H9 (cell line): ENCODE results near the gene MYCBPAP. TPM values are rescaled to one million over a fixed set of nuclear protein-coding genes. Genes with fewer than 3 reads are reported as not detected.
A peak's percentile ranks its signal among the peaks of the same experiment; 100 is the strongest.

Source experiments
- DNase-seq: peaks from one replicate; pipeline ENCODE4 v3.0.0-alpha.2; 2017
- H2AFZ ChIP-seq: one replicate; pipeline ENCODE4 v1.6.1; 2013; ENCODE audit warnings: mild to moderate bottlenecking, low read length, control low read depth, moderate library complexity
- H2AK5ac ChIP-seq: 2 replicates; pipeline ENCODE4 v1.6.1; 2013; ENCODE audit warnings: low read length, control low read depth, mixed read lengths; ENCODE audit not compliant: insufficient read length
- H2BK120ac ChIP-seq: one replicate; pipeline ENCODE4 v1.6.1; 2013; ENCODE audit warnings: low read depth, mild to moderate bottlenecking, low read length, control low read depth, inconsistent platforms; ENCODE audit not compliant: poor library complexity, severe bottlenecking
- H2BK12ac ChIP-seq: 2 replicates; pipeline ENCODE4 v1.6.1; 2013; ENCODE audit warnings: low read length, control low read depth, mixed read lengths, low read depth; ENCODE audit not compliant: insufficient read length
- H2BK15ac ChIP-seq: 2 replicates; pipeline ENCODE4 v1.6.1; 2013; ENCODE audit warnings: low read depth, low read length, control low read depth
- H2BK20ac ChIP-seq: one replicate; pipeline ENCODE4 v1.6.1; 2013; ENCODE audit warnings: low read depth, mild to moderate bottlenecking, low read length, control low read depth, inconsistent platforms; ENCODE audit not compliant: poor library complexity, severe bottlenecking
- H2BK5ac ChIP-seq: 2 replicates; pipeline ENCODE4 v1.6.1; 2013; ENCODE audit warnings: low read length, control low read depth, mixed read lengths; ENCODE audit not compliant: insufficient read length
- H3K14ac ChIP-seq: 2 replicates; pipeline ENCODE4 v1.6.1; 2013; ENCODE audit warnings: low read length, control low read depth; ENCODE audit not compliant: insufficient read depth
- H3K18ac ChIP-seq: 2 replicates; pipeline ENCODE4 v1.6.1; 2013; ENCODE audit warnings: low read depth, mild to moderate bottlenecking, mixed read lengths, low read length, control low read depth; ENCODE audit not compliant: insufficient read length
- H3K23ac ChIP-seq: 2 replicates; pipeline ENCODE4 v1.6.1; 2013; ENCODE audit warnings: low read length, control low read depth, mixed read lengths, low read depth; ENCODE audit not compliant: insufficient read length
- H3K23me2 ChIP-seq: 2 replicates; pipeline ENCODE4 v1.6.1; 2013; ENCODE audit warnings: low read depth, mild to moderate bottlenecking, mixed read lengths, low read length, control low read depth; ENCODE audit not compliant: insufficient read length, poor library complexity, severe bottlenecking
- H3K27ac ChIP-seq: 2 replicates; pipeline ENCODE4 v1.5.1; 2013; ENCODE audit warnings: low read length, control low read depth, mixed read lengths, low read depth; ENCODE audit not compliant: insufficient read length
- H3K27me3 ChIP-seq: 2 replicates; pipeline ENCODE4 v1.6.1; 2013; ENCODE audit warnings: low read length, control low read depth, inconsistent platforms; ENCODE audit not compliant: insufficient read depth
- H3K4ac ChIP-seq: 2 replicates; pipeline ENCODE4 v1.6.1; 2013; ENCODE audit warnings: low read depth, mild to moderate bottlenecking, control low read depth, inconsistent platforms, low read length, moderate library complexity
- H3K4me1 ChIP-seq: 2 replicates; pipeline ENCODE4 v1.6.1; 2013; ENCODE audit warnings: low read length, control low read depth, inconsistent platforms; ENCODE audit not compliant: insufficient read depth
- H3K4me2 ChIP-seq: 2 replicates; pipeline ENCODE4 v1.6.1; 2013; ENCODE audit warnings: low read length, control low read depth, mixed read lengths; ENCODE audit not compliant: insufficient read length, insufficient read depth
- H3K56ac ChIP-seq: 2 replicates; pipeline ENCODE4 v1.6.1; 2013; ENCODE audit warnings: low read depth, mild to moderate bottlenecking, mixed read lengths, low read length, control low read depth; ENCODE audit not compliant: insufficient read length
- H3K79me1 ChIP-seq: 2 replicates; pipeline ENCODE4 v1.6.1; 2013; ENCODE audit warnings: low read depth, mild to moderate bottlenecking, moderate library complexity, low read length, control low read depth, inconsistent platforms; ENCODE audit not compliant: insufficient read depth, poor library complexity, severe bottlenecking
- H3K79me2 ChIP-seq: 2 replicates; pipeline ENCODE4 v1.6.1; 2013; ENCODE audit warnings: low read length, control low read depth, inconsistent platforms; ENCODE audit not compliant: insufficient read depth
- H3K9ac ChIP-seq: 2 replicates; pipeline ENCODE4 v1.6.1; 2013; ENCODE audit warnings: low read length, control low read depth, mixed read lengths; ENCODE audit not compliant: insufficient read length; ENCODE audit errors: extremely low read depth
- H3K9me3 ChIP-seq: one replicate; pipeline ENCODE4 v1.6.1; 2013; ENCODE audit warnings: low read depth, low read length, inconsistent platforms; ENCODE audit not compliant: control insufficient read depth
- H3T11ph ChIP-seq: one replicate; pipeline ENCODE4 v1.6.1; 2013; ENCODE audit warnings: mild to moderate bottlenecking, low read length, control low read depth, inconsistent platforms
- H4K20me1 ChIP-seq: one replicate; pipeline ENCODE4 v1.6.1; 2013; ENCODE audit not compliant: control insufficient read depth, insufficient read length, insufficient read depth
- H4K5ac ChIP-seq: 2 replicates; pipeline ENCODE4 v1.6.1; 2013; ENCODE audit warnings: low read depth, mild to moderate bottlenecking, mixed read lengths, low read length, control low read depth; ENCODE audit not compliant: insufficient read length
- H4K8ac ChIP-seq: replicated peaks from 2 replicates; pipeline ENCODE4 v1.6.1; 2013; ENCODE audit warnings: low read length, control low read depth, mixed read lengths, low read depth; ENCODE audit not compliant: insufficient read length
- H4K91ac ChIP-seq: 2 replicates; pipeline ENCODE4 v1.6.1; 2013; ENCODE audit warnings: low read depth, mild to moderate bottlenecking, moderate library complexity, mixed read lengths, low read length, control low read depth; ENCODE audit not compliant: insufficient read length
- H3K27ac Mint-ChIP-seq, 3 experiments: 2 replicates in 2 of 3; 3 replicates in 1 of 3; pipeline ENCODE4 v1.8.0; 2020 to 2021; ENCODE audit warnings: mixed read lengths in 3 of 3, mild to moderate bottlenecking in 1 of 3, moderate library complexity in 1 of 3
- H3K27me3 Mint-ChIP-seq: 2 replicates; pipeline ENCODE4 v1.8.0; 2021; ENCODE audit warnings: low read depth, mild to moderate bottlenecking, moderate library complexity, mixed read lengths
- H3K36me3 Mint-ChIP-seq, 3 experiments: 2 replicates in 2 of 3; 3 replicates in 1 of 3; pipeline ENCODE4 v1.8.0; 2020 to 2021; ENCODE audit warnings: low read depth in 3 of 3, mixed read lengths in 3 of 3; ENCODE audit not compliant: insufficient read depth in 1 of 3
- H3K4me1 Mint-ChIP-seq, 2 experiments: 2 replicates each; pipeline ENCODE4 v1.8.0; 2020; ENCODE audit warnings: mixed read lengths in 2 of 2
- H3K4me3 Mint-ChIP-seq, 2 experiments: 2 replicates in 1 of 2; 3 replicates in 1 of 2; pipeline ENCODE4 v1.8.0; 2020 to 2021; ENCODE audit warnings: mild to moderate bottlenecking in 2 of 2, mixed read lengths in 2 of 2, moderate library complexity in 1 of 2
- H3K9me3 Mint-ChIP-seq, 2 experiments: 2 replicates in 1 of 2; 3 replicates in 1 of 2; pipeline ENCODE4 v1.8.0; 2020; ENCODE audit warnings: mild to moderate bottlenecking in 2 of 2, mixed read lengths in 2 of 2, moderate library complexity in 1 of 2
- WGBS: extraction: QIAGEN DNeasy Blood & Tissue Kit; methylation state at CpG from one replicate; pipeline ENCODE4 v1.1.7; 2013; ENCODE audit warnings: missing lambda C conversion rate, low lambda C conversion rate, mixed read lengths; ENCODE audit not compliant: insufficient read length; ENCODE audit errors: extremely low coverage; 5-methylcytosine and 5-hydroxymethylcytosine counted together
- total RNA-seq: library from RNA; stranded (reverse); gene quantifications from 2 replicates; pipeline ENCODE4 v1.2.1, GENCODE V29; 2021
- TF ChIP-seq, protein P1 (sequence below): fragments of 200-600 bp; sonication (generic); conservative IDR thresholded peaks from 3 replicates; pipeline ENCODE4 v1.8.0; 2021; ENCODE audit warnings: antibody characterized with exemption, mild to moderate bottlenecking

MYCBPAP gene
- total RNA-seq, 1 experiment from 2014 or later: 1.7 TPM

DNA sequence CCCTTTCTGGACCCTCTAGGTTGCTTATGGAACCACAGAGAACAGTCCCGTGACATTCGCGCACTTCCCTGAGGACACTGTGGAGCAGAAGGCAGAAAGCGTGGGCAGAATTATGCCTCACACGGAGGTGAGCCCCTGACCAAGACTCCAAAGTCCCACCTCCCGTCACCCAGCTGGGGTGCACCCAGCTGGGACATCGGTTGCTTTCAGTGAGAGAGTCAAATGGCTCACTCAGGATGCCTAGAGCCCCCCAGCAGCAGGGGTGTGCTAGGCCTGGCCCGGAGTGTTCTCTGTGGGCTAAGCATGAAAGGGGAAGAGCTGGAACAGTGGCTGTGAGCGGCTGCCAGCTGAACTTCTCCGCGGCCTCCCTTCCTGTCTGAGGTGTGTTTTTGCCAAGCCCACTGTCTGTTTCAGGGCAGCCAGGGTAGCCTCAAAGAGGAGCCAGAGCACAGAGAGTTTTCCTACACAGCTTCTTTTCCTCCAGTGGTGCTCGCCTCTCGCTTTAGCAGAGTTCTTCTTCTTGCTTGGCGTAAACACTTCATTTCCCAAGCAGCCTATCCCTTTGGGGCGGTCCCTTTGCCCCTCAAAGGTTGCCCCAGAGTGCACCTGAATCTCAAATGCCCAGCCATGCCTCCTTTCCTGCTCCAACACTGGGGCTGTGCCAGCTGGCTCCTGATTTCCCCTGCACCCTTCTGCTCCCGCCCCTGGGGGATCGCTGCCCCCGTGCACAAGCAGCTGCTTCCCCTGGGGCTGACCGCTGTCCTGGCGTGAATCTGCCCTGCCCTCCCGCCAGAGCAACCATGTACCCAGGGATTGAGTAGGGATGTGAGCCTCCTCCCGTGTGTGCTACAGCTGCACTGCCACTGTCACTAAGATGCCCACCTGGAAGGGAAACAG lies 37.0 kb upstream of the MYCBPAP start:
- H2BK5ac ChIP-seq: no peak overlapping the region
- H3K27ac Mint-ChIP-seq: no peak overlapping the region
- TF ChIP-seq, protein P1, sequence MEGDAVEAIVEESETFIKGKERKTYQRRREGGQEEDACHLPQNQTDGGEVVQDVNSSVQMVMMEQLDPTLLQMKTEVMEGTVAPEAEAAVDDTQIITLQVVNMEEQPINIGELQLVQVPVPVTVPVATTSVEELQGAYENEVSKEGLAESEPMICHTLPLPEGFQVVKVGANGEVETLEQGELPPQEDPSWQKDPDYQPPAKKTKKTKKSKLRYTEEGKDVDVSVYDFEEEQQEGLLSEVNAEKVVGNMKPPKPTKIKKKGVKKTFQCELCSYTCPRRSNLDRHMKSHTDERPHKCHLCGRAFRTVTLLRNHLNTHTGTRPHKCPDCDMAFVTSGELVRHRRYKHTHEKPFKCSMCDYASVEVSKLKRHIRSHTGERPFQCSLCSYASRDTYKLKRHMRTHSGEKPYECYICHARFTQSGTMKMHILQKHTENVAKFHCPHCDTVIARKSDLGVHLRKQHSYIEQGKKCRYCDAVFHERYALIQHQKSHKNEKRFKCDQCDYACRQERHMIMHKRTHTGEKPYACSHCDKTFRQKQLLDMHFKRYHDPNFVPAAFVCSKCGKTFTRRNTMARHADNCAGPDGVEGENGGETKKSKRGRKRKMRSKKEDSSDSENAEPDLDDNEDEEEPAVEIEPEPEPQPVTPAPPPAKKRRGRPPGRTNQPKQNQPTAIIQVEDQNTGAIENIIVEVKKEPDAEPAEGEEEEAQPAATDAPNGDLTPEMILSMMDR: no peak
- peaks cover 12% of the 10 kb centered on the region; the same call in 1 of the 2 replicates for H3K27me3 ChIP-seq
- no peak overlapping the region for H3K18ac ChIP-seq
- no peak overlapping the region for H2BK15ac ChIP-seq
- H3K4me1 ChIP-seq: peaks cover 3% of the 10 kb centered on the region; the same call in 1 of the 2 replicates
- H4K8ac ChIP-seq: no peak overlapping the region
- peaks cover 16 to 29% of the 10 kb centered on the region in 2 experiments for H3K4me1 Mint-ChIP-seq
- DNase-seq: no peak
- no peak overlapping the region for H2BK120ac ChIP-seq
- no peaks in the 10 kb centered on the region for H3K23me2 ChIP-seq
- no peak overlapping the region for H3K4ac ChIP-seq
- no CpG with 5 or more reads among the region's 22 CpGs for WGBS
- H4K5ac ChIP-seq: no peak overlapping the region
- H3K4me2 ChIP-seq: no peak overlapping the region
- H3K27ac ChIP-seq: no peak overlapping the region
- H4K91ac ChIP-seq: no peak overlapping the region
- H3K36me3 Mint-ChIP-seq: peaks cover 0 to 2% (median 0%) of the 10 kb centered on the region in 3 experiments; a peak in 3 of 7 replicates
- no peak overlapping the region for H2AK5ac ChIP-seq
- no peaks in the 10 kb centered on the region for H3K79me2 ChIP-seq
- H2BK20ac ChIP-seq: no peak overlapping the region
- no peak overlapping the region for H3K14ac ChIP-seq
- no peaks in the 10 kb centered on the region for H4K20me1 ChIP-seq
- no peak overlapping the region for H2AFZ ChIP-seq
- H3K4me3 Mint-ChIP-seq: peak overlapping the region in 1 of 2 experiments; percentile 49; a peak in 1 of 5 replicates
- no peak overlapping the region for H2BK12ac ChIP-seq
- H3K9me3 Mint-ChIP-seq: no peaks in the 10 kb centered on the region
- no peak overlapping the region for H3K9ac ChIP-seq
- H3T11ph ChIP-seq: no peak overlapping the region
- H3K27me3 Mint-ChIP-seq: peaks cover 41% of the 10 kb centered on the region
- no peak overlapping the region for H3K56ac ChIP-seq
- H3K23ac ChIP-seq: no peak overlapping the region
- H3K79me1 ChIP-seq: no peaks in the 10 kb centered on the region
- H3K9me3 ChIP-seq: no peaks in the 10 kb centered on the region
